Measurements from ENCODE around the gene SLX9. TPM values are rescaled to one million over a fixed set of nuclear protein-coding genes. Genes with fewer than 3 reads are reported as not detected.
A peak's percentile ranks its signal among the peaks of the same experiment; 100 is the strongest.

The SLX9 gene
- total RNA-seq, 6 experiments from 2014 or later: 15.0 to 27.9 (median 17.1) TPM

DNA sequence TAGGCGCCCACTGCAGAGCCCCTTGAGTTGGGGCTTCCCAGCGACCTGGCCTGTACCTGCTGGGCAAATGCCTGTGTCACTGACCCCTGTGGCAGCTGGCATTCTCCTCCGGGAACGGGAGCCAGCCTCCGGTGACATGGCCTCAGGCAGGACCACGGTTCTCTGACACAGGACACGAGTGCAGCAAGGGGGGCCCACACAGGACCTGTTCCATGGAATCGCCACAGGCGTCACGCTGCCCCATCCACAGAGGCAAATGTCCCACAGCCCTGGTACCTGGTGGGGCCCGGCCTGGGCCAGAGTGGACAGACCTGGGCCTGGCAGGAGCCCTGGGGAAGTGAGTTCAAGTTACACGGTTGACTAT is 21.7 kb upstream of the SLX9 start:
- Histone ChIP-seq H3K27me3 (no peaks in the 10 kb centered on the region), H3K27ac (no peak overlapping the region), H3K36me3 (no peaks in the 10 kb centered on the region), H3K4me1 (peaks cover 0 to 30% (median 18%) of the 10 kb centered on the region in 4 donors), H3K9me3 (no peaks in the 10 kb centered on the region), H3K4me3 (no peak overlapping the region)
- DNase-seq: peak; percentile 75 to 84 (median 83)
- intact Hi-C loops (cut with DNase I): no loop called here
- no peak for TF ChIP-seq POLR2A (IDR thresholded peaks at IDR 0.05)
- TF ChIP-seq, protein P1, sequence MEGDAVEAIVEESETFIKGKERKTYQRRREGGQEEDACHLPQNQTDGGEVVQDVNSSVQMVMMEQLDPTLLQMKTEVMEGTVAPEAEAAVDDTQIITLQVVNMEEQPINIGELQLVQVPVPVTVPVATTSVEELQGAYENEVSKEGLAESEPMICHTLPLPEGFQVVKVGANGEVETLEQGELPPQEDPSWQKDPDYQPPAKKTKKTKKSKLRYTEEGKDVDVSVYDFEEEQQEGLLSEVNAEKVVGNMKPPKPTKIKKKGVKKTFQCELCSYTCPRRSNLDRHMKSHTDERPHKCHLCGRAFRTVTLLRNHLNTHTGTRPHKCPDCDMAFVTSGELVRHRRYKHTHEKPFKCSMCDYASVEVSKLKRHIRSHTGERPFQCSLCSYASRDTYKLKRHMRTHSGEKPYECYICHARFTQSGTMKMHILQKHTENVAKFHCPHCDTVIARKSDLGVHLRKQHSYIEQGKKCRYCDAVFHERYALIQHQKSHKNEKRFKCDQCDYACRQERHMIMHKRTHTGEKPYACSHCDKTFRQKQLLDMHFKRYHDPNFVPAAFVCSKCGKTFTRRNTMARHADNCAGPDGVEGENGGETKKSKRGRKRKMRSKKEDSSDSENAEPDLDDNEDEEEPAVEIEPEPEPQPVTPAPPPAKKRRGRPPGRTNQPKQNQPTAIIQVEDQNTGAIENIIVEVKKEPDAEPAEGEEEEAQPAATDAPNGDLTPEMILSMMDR (IDR thresholded peaks at IDR 0.05): no peak
- ATAC-seq: peak; percentile 63 to 73 (median 67)
- WGBS (ENCODE audit: insufficient coverage, low coverage, low lambda C conversion rate, missing lambda C conversion rate): 20% methylated on average over 4 of the region's 12 CpGs

- peak in 1 of 4 donors; percentile 6 for ATAC-seq
- H3K4me3 ChIP-seq: no peak overlapping the region
- WGBS (ENCODE audit: insufficient coverage, low coverage, low lambda C conversion rate, missing lambda C conversion rate): 51% methylated on average over 5 of the region's 13 CpGs
Observed at GRCh38 chr21:44918581-44919033, 21.2 kb upstream of the SLX9 start.

GRCh38 chr21:44919111-44919912 is 20.5 kb upstream of the SLX9 start:
- peaks cover 0 to 18% (median 8%) of the 10 kb centered on the region in 4 donors for H3K4me1 ChIP-seq
- peak overlapping the region in 1 of 3 donors; percentile 13 for H3K27ac ChIP-seq
- no peak for TF ChIP-seq POLR2A (IDR thresholded peaks at IDR 0.05)
- TF ChIP-seq, protein P1 (IDR thresholded peaks at IDR 0.05): no peak
- H3K9me3 ChIP-seq: no peaks in the 10 kb centered on the region
- peak overlapping the region; percentile 18 to 42 (median 27) for H3K4me3 ChIP-seq
- peak in 3 of 4 donors; percentile 3 to 17 (median 9) for ATAC-seq
- H3K27me3 ChIP-seq: no peaks in the 10 kb centered on the region
- peak in 2 of 3 donors; percentile 50 to 65 for DNase-seq
- intact Hi-C loops (cut with DNase I): no loop called here
- no peaks in the 10 kb centered on the region for H3K36me3 ChIP-seq
- 87% methylated on average over 6 of the region's 26 CpGs for WGBS (ENCODE audit: insufficient coverage, low coverage, low lambda C conversion rate, missing lambda C conversion rate)

More at GRCh38 chr21:44918581-44919033, 21.2 kb upstream of the SLX9 start:
- no peaks in the 10 kb centered on the region for H3K9me3 ChIP-seq
- intact Hi-C loops (cut with DNase I): no loop called here
- DNase-seq: peak in 2 of 3 donors; percentile 28 to 58
- peaks cover 0 to 25% (median 15%) of the 10 kb centered on the region in 4 donors for H3K4me1 ChIP-seq
- H3K36me3 ChIP-seq: no peaks in the 10 kb centered on the region
- TF ChIP-seq, protein P1 (IDR thresholded peaks at IDR 0.05): no peak
- no peak for TF ChIP-seq POLR2A (IDR thresholded peaks at IDR 0.05)
- H3K27me3 ChIP-seq: no peaks in the 10 kb centered on the region
- H3K27ac ChIP-seq: no peak overlapping the region

DNA sequence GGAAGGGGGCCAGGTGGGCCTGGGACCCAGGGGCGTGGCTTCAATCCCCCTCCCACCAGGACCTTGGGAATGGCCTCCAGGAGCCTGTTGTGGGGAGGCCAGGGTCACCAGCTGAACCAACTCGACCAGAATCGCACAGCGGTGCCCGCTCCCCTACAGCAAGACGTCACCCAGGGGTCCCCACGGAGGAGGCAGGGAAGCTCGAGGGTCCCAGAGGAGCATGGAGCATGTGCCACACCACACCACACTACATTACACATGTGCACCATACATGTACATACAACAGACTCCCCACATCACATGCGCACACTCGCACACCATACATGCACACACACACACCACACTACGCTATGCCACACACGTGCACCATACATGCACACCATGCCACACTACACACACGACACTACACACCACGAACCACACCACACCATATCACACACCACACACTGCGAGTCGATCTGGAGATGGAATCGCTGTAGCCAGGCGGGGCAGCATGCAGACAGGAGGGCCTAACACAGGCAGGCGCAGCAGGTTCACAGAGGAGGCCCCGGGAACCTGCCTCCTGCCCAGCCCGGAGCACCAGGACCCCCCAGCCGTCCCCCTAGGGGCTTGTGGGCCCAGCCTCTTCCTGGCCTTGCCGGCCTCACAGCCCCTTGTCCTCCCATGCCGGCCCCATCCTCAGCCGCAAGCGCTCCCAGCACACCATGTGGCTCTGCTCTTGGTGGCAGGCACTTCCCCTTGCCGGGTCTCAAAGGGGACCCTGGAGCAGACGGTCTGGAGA is 19.7 kb upstream of the SLX9 start:
- H3K36me3 ChIP-seq: no peaks in the 10 kb centered on the region
- H3K27me3 ChIP-seq: no peaks in the 10 kb centered on the region
- H3K4me3 ChIP-seq: peak overlapping the region; percentile 18 to 42 (median 27)
- DNase-seq (peak in 2 of 3 donors; percentile 25 to 59), ATAC-seq (no peak)
- 74% methylated on average over 7 of the region's 28 CpGs for WGBS (ENCODE audit: insufficient coverage, low coverage, low lambda C conversion rate, missing lambda C conversion rate)
- H3K4me1 ChIP-seq: peaks cover 0 to 11% (median 5%) of the 10 kb centered on the region in 4 donors
- no peak for TF ChIP-seq POLR2A (IDR thresholded peaks at IDR 0.05)
- TF ChIP-seq, protein P1 (IDR thresholded peaks at IDR 0.05): no peak
- H3K9me3 ChIP-seq: no peaks in the 10 kb centered on the region
- intact Hi-C loops (cut with DNase I): no loop called here
- H3K27ac ChIP-seq: peak overlapping the region in 2 of 3 donors; percentile 65 to 66

All from right lobe of liver (tissue), 6 donors.